Subcutaneous adipose tissue (tissue), 4 donors: ENCODE data around the gene ALDH1A3. TPM values are rescaled to one million over a fixed set of nuclear protein-coding genes. Genes with fewer than 3 reads are reported as not detected.

Experiments used
- total RNA-seq, 4 donors: library from RNA; depleted of rRNA; stranded (reverse); fragments of >200 nt; gene quantifications; one replicate each; pipeline ENCODE4 v1.1.0, GENCODE V29; 2016
- TF ChIP-seq, protein P1 (sequence below): fragments of 450-650 bp; IDR thresholded peaks from one replicate; pipeline ENCODE4 v1.5.1; 2016; ENCODE audit warnings: low read depth, mild to moderate bottlenecking, control low read depth, antibody characterized with exemption, moderate library complexity

ALDH1A3 gene
- total RNA-seq, 4 donors from 2014 or later, result 9.6 to 54.3 (median 36.6) TPM

GRCh38 chr15:100841426-100841825, 38.2 kb upstream of the ALDH1A3 start:
- TF ChIP-seq, protein P1, sequence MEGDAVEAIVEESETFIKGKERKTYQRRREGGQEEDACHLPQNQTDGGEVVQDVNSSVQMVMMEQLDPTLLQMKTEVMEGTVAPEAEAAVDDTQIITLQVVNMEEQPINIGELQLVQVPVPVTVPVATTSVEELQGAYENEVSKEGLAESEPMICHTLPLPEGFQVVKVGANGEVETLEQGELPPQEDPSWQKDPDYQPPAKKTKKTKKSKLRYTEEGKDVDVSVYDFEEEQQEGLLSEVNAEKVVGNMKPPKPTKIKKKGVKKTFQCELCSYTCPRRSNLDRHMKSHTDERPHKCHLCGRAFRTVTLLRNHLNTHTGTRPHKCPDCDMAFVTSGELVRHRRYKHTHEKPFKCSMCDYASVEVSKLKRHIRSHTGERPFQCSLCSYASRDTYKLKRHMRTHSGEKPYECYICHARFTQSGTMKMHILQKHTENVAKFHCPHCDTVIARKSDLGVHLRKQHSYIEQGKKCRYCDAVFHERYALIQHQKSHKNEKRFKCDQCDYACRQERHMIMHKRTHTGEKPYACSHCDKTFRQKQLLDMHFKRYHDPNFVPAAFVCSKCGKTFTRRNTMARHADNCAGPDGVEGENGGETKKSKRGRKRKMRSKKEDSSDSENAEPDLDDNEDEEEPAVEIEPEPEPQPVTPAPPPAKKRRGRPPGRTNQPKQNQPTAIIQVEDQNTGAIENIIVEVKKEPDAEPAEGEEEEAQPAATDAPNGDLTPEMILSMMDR, result no peak

- TF ChIP-seq, protein P1, result no peak
Measured at GRCh38 chr15:100842756-100843730, 36.6 kb upstream of the ALDH1A3 start.

- TF ChIP-seq, protein P1, result no peak
Measured at GRCh38 chr15:100844167-100844566, 35.5 kb upstream of the ALDH1A3 start.

DNA sequence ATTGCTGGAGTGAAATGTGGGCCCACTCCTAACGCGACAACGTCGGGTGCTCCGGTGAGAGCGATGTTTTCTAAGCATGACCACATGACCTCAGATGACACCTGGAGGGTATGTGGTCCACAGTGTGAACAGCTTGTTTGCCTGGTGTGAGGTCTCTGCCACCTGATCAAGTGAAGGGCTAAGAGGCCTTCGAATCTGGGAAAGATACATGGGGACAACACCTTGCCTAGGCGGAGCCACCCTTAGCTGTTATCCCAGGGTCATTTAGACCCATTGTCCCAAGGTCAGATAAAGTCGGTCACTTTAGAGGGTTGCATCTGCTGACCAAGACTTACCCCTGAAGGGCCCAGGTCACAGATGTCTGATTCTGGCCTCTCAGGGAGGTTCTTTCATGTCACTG, 34.9 kb upstream of the ALDH1A3 start:
- TF ChIP-seq, protein P1, result no peak

DNA sequence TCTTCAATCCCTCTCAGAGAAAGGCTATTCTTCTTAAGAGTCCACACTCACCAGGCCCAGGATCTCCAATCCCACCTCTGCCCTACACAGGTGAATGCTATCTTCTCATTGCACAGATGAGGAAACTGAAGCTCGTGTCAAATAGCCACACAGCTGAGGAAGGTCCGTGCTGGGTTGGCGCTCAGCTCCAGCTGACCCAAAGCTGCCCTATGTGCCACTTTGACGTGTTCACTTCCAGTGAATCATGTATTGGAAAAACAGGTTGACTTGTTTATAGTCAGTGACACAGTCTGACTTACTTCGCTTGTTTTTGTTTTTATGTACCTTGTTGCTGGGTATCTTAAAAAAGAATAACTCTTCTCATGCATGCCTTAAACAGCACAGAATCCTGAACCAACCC, 32.4 kb upstream of the ALDH1A3 start:
- TF ChIP-seq, protein P1, result no peak

DNA sequence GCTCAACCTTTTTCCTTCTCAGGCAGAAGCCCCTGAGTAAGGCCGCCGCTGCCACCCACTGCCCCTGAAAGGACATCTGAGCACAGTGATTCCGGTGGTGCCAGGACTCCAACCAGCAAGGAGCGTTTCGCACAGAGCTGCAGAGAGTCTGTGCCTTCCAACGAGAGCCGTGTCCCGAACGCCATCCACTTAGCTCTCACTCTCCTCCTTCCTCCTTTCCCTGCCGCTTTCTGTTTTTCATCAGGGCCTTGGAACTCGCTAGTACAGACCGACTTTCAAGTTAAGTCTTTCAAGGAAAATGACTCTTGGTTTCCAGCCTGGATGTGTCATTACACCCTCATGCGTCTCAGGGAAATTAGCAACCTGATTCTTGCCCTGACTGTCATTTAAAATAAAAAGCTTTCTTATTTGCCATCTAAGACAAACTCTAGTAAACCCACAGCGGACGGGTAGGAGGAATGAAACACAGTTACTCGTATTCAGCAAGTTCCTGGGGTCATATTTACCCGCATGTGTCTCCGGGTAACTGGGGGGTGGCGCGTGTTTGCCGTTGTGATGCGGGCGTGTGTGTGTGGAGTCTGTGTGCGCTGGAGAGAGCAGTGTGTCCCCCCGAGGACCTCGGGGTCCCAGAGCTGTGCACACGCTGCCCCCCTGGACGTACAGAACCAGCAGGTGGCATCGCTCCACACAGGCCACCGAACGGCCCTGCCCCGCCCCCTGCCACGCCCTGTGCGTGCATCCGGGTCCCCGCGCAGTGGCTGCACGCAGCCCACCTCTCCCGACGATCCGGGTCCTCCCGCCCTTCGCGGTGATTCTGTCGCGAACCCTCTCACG, 30.4 kb upstream of the ALDH1A3 start:
- TF ChIP-seq, protein P1, result no peak

DNA sequence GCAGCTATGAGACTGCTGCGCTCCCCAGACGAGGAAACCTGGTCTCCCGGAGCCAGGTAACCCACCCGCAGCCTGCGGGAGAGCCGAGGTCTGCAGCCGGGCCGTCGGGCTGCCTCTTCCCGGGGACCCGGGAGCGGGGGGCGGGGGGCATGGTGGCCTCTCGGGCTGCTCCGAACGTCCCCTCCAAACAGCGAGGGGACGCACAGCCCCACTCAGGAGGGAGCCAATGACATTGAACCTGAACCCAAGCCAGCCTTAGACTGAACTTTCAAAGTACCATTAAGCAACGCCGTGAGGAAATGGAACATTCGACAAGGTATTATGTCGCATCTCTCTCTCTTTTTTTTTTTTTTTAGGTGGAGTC, 29.8 kb upstream of the ALDH1A3 start:
- TF ChIP-seq, protein P1, result no peak
